OCI-LY1 (cell line): ENCODE results near the gene RNF38.

Experiments used
- EZH2 ChIP-seq: fragments of 200-600 bp; sonication (generic), shearing (Covaris generic); IDR thresholded peaks from 2 replicates; pipeline ENCODE4 v1.8.0; 2017; ENCODE audit warnings: borderline replicate concordance, mixed run types, mild to moderate bottlenecking, antibody characterized with exemption, low read length, moderate library complexity, mixed read lengths
- TF ChIP-seq, protein P1 (sequence below): fragments of 200-600 bp; sonication (generic), shearing (Covaris generic); IDR thresholded peaks from 2 replicates; pipeline ENCODE4 v1.5.1; 2017; ENCODE audit warnings: mild to moderate bottlenecking, antibody characterized with exemption, low read length, moderate library complexity, mixed read lengths

DNA sequence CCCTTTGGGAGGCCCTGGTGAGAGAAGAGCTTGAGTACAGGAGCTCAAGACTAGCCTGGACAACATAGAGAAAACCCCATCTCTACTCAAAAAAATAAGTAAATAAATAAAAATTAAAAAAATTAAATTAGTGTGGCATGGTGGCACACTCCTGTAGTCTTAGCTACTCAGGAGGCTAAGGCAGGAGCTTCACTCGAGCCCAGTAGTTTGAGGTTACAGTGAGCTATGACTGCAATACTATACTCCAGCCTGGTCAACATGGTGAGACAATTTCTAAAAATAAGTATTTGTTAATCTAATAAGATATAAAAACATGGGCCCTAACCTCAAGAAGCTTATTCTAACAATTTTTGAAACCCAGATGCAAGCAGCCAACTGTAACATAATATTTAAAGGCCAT lies 7.6 kb downstream of the RNF38 start:
- TF ChIP-seq, protein P1, sequence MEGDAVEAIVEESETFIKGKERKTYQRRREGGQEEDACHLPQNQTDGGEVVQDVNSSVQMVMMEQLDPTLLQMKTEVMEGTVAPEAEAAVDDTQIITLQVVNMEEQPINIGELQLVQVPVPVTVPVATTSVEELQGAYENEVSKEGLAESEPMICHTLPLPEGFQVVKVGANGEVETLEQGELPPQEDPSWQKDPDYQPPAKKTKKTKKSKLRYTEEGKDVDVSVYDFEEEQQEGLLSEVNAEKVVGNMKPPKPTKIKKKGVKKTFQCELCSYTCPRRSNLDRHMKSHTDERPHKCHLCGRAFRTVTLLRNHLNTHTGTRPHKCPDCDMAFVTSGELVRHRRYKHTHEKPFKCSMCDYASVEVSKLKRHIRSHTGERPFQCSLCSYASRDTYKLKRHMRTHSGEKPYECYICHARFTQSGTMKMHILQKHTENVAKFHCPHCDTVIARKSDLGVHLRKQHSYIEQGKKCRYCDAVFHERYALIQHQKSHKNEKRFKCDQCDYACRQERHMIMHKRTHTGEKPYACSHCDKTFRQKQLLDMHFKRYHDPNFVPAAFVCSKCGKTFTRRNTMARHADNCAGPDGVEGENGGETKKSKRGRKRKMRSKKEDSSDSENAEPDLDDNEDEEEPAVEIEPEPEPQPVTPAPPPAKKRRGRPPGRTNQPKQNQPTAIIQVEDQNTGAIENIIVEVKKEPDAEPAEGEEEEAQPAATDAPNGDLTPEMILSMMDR: no peak
- TF ChIP-seq EZH2: no peak
